BE2C (cell line): Measurements from ENCODE around the gene PLEKHH2.

Experiments
- DNase-seq: peaks from one replicate; pipeline ENCODE4 v3.0.0-alpha.2; 2020
- H3K27me3 ChIP-seq: fragments of 250-450 bp; sonication (Bioruptor Pico); 2 replicates; pipeline ENCODE4 v1.5.1; 2020; ENCODE audit warnings: mild to moderate bottlenecking
- H3K36me3 ChIP-seq: fragments of 250-450 bp; sonication (Bioruptor Pico); 2 replicates; pipeline ENCODE4 v1.5.1; 2020; ENCODE audit warnings: mild to moderate bottlenecking
- H3K4me1 ChIP-seq: fragments of 250-450 bp; sonication (Bioruptor Pico); 2 replicates; pipeline ENCODE4 v1.5.1; 2020
- H3K4me3 ChIP-seq: 2 replicates; pipeline ENCODE4 v1.5.1; 2011; ENCODE audit warnings: low read depth, low read length
- H3K9me3 ChIP-seq: fragments of 250-450 bp; sonication (Bioruptor Pico); 2 replicates; pipeline ENCODE4 v1.5.1; 2020
- TF ChIP-seq, protein P1 (sequence below): IDR thresholded peaks from 2 replicates; pipeline ENCODE4 v1.5.1; 2012; ENCODE audit warnings: mild to moderate bottlenecking, low read depth, low read length

Gene PLEKHH2

DNA sequence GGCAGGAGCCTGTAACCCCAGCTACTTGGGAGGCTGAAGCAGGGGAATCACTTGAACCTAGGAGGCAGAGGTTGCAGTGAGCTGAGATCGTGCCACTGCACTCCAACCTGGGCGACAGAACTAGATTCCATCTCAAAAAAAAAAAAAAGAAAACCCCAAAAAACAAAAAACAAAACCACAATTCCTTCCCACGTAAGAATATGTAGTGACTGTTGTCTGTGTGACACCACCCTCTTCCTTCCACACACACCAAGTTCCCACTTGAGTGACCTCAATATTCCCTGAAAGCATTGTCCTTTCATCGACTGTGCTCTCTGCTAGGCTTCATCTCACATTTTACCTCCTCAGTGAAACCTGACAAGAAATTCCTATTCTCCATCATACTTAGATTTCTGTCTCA lies 32.4 kb upstream of the PLEKHH2 start:
- TF ChIP-seq, protein P1, sequence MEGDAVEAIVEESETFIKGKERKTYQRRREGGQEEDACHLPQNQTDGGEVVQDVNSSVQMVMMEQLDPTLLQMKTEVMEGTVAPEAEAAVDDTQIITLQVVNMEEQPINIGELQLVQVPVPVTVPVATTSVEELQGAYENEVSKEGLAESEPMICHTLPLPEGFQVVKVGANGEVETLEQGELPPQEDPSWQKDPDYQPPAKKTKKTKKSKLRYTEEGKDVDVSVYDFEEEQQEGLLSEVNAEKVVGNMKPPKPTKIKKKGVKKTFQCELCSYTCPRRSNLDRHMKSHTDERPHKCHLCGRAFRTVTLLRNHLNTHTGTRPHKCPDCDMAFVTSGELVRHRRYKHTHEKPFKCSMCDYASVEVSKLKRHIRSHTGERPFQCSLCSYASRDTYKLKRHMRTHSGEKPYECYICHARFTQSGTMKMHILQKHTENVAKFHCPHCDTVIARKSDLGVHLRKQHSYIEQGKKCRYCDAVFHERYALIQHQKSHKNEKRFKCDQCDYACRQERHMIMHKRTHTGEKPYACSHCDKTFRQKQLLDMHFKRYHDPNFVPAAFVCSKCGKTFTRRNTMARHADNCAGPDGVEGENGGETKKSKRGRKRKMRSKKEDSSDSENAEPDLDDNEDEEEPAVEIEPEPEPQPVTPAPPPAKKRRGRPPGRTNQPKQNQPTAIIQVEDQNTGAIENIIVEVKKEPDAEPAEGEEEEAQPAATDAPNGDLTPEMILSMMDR, result no peak
- no peaks in the 10 kb centered on the region for H3K36me3 ChIP-seq
- H3K4me1 ChIP-seq, result no peaks in the 10 kb centered on the region
- no peak overlapping the region for H3K4me3 ChIP-seq
- H3K27me3 ChIP-seq, result no peaks in the 10 kb centered on the region
- DNase-seq, result no peak
- no peaks in the 10 kb centered on the region for H3K9me3 ChIP-seq

GRCh38 chr2:43605079-43605655 lies 31.9 kb upstream of the PLEKHH2 start:
- Histone ChIP-seq H3K4me3 (no peak overlapping the region), H3K27me3 (no peaks in the 10 kb centered on the region), H3K4me1 (no peaks in the 10 kb centered on the region), H3K36me3 (no peaks in the 10 kb centered on the region), H3K9me3 (no peaks in the 10 kb centered on the region)
- peak; percentile 56 for DNase-seq
- TF ChIP-seq, protein P1, result peak; percentile 71

DNA sequence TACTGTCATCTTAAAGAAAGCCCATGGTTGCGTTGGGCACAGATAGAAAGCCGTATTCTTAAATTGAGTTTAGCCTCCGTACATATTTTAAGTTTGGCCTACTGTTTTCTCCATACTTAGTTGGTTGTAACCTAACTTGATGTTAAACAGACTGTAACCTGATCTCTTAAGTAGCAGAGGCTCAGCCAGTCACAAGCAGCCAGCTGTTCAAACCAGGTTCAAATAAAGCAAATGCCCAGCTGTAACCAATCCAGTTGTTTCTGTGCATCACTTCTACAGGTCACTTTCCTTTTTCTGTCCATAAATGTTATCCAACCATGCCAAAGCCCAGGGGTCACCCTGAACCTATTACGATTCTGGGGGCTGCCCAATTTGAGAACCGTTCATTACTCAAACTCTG lies 31.2 kb upstream of the PLEKHH2 start:
- no peaks in the 10 kb centered on the region for H3K4me1 ChIP-seq
- H3K9me3 ChIP-seq, result no peaks in the 10 kb centered on the region
- DNase-seq, result no peak
- H3K36me3 ChIP-seq, result no peaks in the 10 kb centered on the region
- TF ChIP-seq, protein P1, result no peak
- no peaks in the 10 kb centered on the region for H3K27me3 ChIP-seq
- H3K4me3 ChIP-seq, result no peak overlapping the region

DNA sequence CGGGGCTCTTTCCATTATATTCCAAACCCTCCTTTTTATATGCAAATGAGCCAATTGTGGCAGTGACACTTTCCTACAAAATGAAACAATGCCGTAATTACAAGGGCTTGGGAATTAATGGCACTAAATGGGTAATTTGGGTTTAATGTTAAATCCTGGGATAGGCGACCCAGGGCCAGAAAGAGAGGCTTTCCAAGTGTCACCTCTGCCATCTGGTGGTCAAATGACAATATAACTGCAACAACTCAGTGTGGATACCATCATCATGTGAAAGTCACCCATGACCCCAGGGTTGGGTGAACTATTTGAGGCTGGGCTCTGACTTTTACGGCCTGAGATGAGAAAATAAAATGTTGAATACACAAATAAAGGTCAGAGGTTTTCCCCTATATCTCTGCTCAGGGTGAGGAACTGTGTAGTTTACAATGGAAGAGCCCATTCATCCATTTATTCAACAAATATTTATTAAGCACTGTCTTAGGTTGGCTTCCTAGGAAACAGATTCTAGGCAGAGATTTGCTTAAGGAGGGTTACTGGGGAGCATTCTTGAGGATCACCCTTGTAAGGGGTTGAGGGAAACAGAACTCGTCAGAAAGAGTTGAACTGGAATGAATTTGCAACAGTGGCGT lies 27.7 kb upstream of the PLEKHH2 start:
- TF ChIP-seq, protein P1, result peak; percentile 83
- Histone ChIP-seq H3K9me3 (no peaks in the 10 kb centered on the region), H3K4me1 (no peaks in the 10 kb centered on the region), H3K4me3 (no peak overlapping the region), H3K36me3 (no peaks in the 10 kb centered on the region), H3K27me3 (no peaks in the 10 kb centered on the region)
- peak; percentile 51 for DNase-seq

DNA sequence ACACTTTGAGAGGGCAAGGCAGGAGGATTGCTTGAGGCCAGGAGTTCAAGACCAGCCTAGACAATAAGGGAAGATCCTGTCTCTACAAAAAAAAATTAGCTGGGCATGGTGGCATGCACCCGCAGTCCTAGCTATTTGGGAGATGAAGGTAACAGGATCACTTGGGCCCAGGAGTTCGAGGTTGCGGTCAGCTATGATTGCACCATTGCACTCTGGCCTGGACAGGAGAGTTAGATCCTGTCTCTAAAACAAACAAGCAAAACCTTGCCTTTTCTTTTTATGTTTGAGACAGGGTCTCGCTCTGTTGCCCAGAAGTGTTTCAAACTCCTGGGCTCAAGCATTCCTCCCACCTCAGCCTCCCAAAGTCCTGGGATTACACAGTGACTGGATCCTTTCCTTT lies 26.7 kb upstream of the PLEKHH2 start:
- TF ChIP-seq, protein P1, result no peak
- H3K9me3 ChIP-seq, result no peaks in the 10 kb centered on the region
- H3K27me3 ChIP-seq, result no peaks in the 10 kb centered on the region
- H3K36me3 ChIP-seq, result no peaks in the 10 kb centered on the region
- H3K4me3 ChIP-seq, result no peak overlapping the region
- no peaks in the 10 kb centered on the region for H3K4me1 ChIP-seq
- no peak for DNase-seq

GRCh38 chr2:43611987-43612894 lies 24.8 kb upstream of the PLEKHH2 start:
- no peaks in the 10 kb centered on the region for H3K36me3 ChIP-seq
- no peaks in the 10 kb centered on the region for H3K4me1 ChIP-seq
- DNase-seq, result peak; percentile 73
- H3K27me3 ChIP-seq, result no peaks in the 10 kb centered on the region
- TF ChIP-seq, protein P1, result peak; percentile 91
- no peaks in the 10 kb centered on the region for H3K9me3 ChIP-seq
- H3K4me3 ChIP-seq, result no peak overlapping the region
